ENCODE data around the gene CHRNA3.

Gene CHRNA3

GRCh38 chr15:78620527-78621421, at the start of gene CHRNA3:
Gene CHRNA3, minus strand, starts transcription at chr15:78620996. Its CDS starts 202 bp downstream, at chr15:78620794.
- FAIRE-seq, result no peak

GRCh38 chr15:78668987-78669386, 48.2 kb upstream of the CHRNA3 start:
- FAIRE-seq, result no peak

- FAIRE-seq, result no peak
Observed at GRCh38 chr15:78667578-78668236, 46.9 kb upstream of the CHRNA3 start.

GRCh38 chr15:78666010-78666409, 45.2 kb upstream of the CHRNA3 start:
- FAIRE-seq, result no peak

- no peak for FAIRE-seq
Observed at GRCh38 chr15:78663703-78664102, 42.9 kb upstream of the CHRNA3 start.

- no peak for FAIRE-seq
Observed at GRCh38 chr15:78662028-78662427, 41.2 kb upstream of the CHRNA3 start.

- FAIRE-seq, result no peak
Observed at GRCh38 chr15:78661001-78661400, 40.2 kb upstream of the CHRNA3 start.

- no peak for FAIRE-seq
Observed at GRCh38 chr15:78660584-78660983, 39.8 kb upstream of the CHRNA3 start.

GRCh38 chr15:78658823-78659222, 38.0 kb upstream of the CHRNA3 start:
- FAIRE-seq, result no peak

- FAIRE-seq, result no peak
Observed at GRCh38 chr15:78654272-78654671, 33.5 kb upstream of the CHRNA3 start.

- no peak for FAIRE-seq
Observed at GRCh38 chr15:78651930-78652615, 31.3 kb upstream of the CHRNA3 start.

- no peak for FAIRE-seq
Observed at GRCh38 chr15:78651007-78651406, 30.2 kb upstream of the CHRNA3 start.

- FAIRE-seq, result no peak
Observed at GRCh38 chr15:78650022-78650421, 29.2 kb upstream of the CHRNA3 start.

GRCh38 chr15:78645009-78645408, 24.2 kb upstream of the CHRNA3 start:
- no peak for FAIRE-seq

GRCh38 chr15:78642331-78642730, 21.5 kb upstream of the CHRNA3 start:
- FAIRE-seq, result no peak

- no peak for FAIRE-seq
Observed at GRCh38 chr15:78641749-78642275, 21.0 kb upstream of the CHRNA3 start.

GRCh38 chr15:78641102-78641748, 20.4 kb upstream of the CHRNA3 start, which contains the start of gene CHRNB4:
Gene CHRNB4, minus strand, starts transcription at chr15:78641210. Its CDS starts 77 bp downstream, at chr15:78641133.
- no peak for FAIRE-seq

GRCh38 chr15:78640527-78641101, 19.8 kb upstream of the CHRNA3 start:
- no peak for FAIRE-seq

- FAIRE-seq, result no peak
Observed at GRCh38 chr15:78638658-78639314, 18.0 kb upstream of the CHRNA3 start.

- no peak for FAIRE-seq
Observed at GRCh38 chr15:78637776-78638435, 17.1 kb upstream of the CHRNA3 start.

GRCh38 chr15:78636378-78636859, 15.6 kb upstream of the CHRNA3 start:
- FAIRE-seq, result no peak
